Measurements from ENCODE around the gene SAMD1. TPM values are rescaled to one million over a fixed set of nuclear protein-coding genes. Genes with fewer than 3 reads are reported as not detected.

Gene SAMD1
- total RNA-seq, 1 experiment from 2014 or later = 88.1 TPM

DNA sequence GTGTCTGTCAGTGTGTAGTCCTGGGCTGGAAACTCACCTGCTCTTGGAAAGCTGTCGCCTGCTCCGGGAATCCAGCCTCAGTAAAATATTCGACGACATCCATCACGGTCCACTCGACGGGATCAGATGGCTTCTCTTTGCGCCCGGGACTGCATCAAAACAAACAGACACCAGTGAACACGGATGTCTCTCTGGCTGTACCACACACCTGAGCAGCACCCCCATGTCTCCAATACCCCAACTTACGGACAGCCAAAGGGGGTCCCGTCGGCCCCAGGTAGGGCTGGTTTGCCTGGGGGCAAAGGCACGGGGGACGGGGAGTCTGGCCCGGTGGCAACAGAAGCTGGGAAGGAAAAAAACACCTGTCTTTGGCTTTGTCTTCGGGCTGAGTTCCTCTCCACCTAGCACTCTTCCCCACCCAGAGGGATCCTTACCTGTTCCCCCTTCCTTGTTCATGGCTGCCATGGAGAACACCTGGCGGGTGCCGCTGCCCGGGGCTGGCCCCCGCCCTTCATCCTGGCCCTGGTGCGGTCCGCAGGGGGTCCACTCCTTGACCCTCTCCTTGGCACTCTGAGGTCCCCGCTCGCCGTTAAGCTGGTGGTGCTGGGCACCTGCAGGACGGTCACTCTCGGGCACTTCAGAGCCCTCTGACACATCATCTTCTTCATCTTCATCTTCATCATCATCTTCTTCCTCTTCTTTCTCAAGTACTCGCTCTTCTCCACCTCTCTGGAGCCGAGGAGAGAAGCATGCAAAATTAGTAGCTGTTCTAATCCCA lies 1.7 kb downstream of the SAMD1 start:
- no peaks in the 10 kb centered on the region for H3K27me3 ChIP-seq
- DNase-seq = no peak
- peaks cover 9% of the 10 kb centered on the region for H3K9me3 ChIP-seq (replicated peaks)
- H3K4me1 ChIP-seq = peaks cover 1% of the 10 kb centered on the region; the same call in 1 of the 2 replicates
- H3K4me3 ChIP-seq = no peak overlapping the region
- peaks cover 22% of the 10 kb centered on the region for H3K36me3 ChIP-seq
- no peak overlapping the region for H3K27ac ChIP-seq

DNA sequence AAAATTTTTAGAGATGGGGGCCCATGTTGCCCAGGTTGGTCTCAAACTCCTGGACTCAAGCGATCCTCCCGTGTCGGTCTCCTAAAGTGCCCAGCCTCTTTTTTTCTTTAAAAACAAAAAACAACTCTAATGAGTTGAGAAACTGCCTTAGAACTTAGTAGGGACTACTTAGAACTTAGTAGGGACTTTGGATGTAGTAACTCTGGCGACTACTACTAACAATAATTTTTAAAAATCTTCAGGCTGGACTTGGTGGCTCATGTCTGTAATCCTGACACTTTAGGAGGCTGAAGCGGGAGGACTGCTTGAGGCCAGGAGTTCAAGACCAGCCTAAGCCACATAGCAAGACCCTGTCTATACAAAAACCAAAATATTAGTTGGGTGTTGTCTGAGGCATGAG lies 4.5 kb downstream of the SAMD1 start:
- no peak overlapping the region for H3K4me3 ChIP-seq
- H3K4me1 ChIP-seq = peaks cover 18% of the 10 kb centered on the region
- no peak for DNase-seq
- no peaks in the 10 kb centered on the region for H3K27me3 ChIP-seq
- no peak overlapping the region for H3K27ac ChIP-seq
- H3K9me3 ChIP-seq (replicated peaks) = no peaks in the 10 kb centered on the region
- peaks cover 22% of the 10 kb centered on the region for H3K36me3 ChIP-seq

DNA sequence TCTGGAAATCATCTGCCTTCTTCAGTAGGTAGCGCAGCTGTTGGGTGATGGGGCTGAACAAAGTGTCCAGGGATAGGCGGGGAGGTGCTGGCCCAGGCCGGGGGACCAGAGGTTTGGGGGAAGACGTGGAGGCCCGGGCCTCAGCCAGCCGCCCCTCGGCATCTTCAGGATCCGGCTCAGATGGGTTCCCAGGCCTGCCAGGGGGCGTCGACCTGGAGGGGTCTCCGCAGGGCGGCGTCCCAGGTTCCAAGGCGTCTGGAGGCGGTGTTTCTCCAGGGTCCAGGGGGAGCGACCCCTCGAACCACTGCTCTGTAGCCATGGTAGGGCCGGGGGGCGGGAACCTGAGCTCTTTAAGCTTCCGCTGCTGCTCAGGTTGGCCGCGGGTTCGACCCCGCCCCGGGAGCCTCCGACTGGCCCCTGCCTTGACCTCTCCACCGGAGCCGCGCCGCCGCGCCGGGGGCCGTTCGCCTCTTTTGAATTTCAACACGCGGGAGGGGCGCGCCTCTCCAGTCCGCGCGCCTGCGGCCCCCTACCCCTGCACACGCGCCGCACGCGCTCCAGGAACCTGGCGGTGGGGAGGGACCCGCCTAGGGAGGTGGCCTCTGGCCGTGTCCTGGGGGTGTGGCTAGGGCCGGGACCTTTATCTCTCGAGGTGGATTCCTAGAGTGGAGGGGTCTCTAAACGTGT lies 5.1 kb downstream of the SAMD1 start, which contains the start of gene C19orf67:
Gene C19orf67 (minus strand): TSS at position 475 of the 687 bp plus-strand sequence. CDS start 156 bp downstream, at position 319.
- H3K4me3 ChIP-seq = no peak within 1 kb of the TSS
- H3K27ac ChIP-seq = no peak within 1 kb of the TSS
- no peaks in the 10 kb centered on the region for H3K27me3 ChIP-seq
- peaks cover 22% of the 10 kb centered on the region for H3K36me3 ChIP-seq
- no peak for DNase-seq
- H3K9me3 ChIP-seq (replicated peaks) = no peaks in the 10 kb centered on the region
- H3K4me1 ChIP-seq = peaks cover 18% of the 10 kb centered on the region

- Histone ChIP-seq H3K9me3 (replicated peaks) (no peaks in the 10 kb centered on the region), H3K4me1 (peaks cover 18% of the 10 kb centered on the region), H3K27me3 (no peaks in the 10 kb centered on the region), H3K36me3 (peaks cover 4% of the 10 kb centered on the region; the same call in 1 of the 2 replicates), H3K27ac (peak overlapping the region; percentile 74; the same call in 1 of the 2 replicates), H3K4me3 (no peak overlapping the region)
- DNase-seq = no peak
Observed at GRCh38 chr19:14082675-14082960, 7.9 kb downstream of the SAMD1 start.

DNA sequence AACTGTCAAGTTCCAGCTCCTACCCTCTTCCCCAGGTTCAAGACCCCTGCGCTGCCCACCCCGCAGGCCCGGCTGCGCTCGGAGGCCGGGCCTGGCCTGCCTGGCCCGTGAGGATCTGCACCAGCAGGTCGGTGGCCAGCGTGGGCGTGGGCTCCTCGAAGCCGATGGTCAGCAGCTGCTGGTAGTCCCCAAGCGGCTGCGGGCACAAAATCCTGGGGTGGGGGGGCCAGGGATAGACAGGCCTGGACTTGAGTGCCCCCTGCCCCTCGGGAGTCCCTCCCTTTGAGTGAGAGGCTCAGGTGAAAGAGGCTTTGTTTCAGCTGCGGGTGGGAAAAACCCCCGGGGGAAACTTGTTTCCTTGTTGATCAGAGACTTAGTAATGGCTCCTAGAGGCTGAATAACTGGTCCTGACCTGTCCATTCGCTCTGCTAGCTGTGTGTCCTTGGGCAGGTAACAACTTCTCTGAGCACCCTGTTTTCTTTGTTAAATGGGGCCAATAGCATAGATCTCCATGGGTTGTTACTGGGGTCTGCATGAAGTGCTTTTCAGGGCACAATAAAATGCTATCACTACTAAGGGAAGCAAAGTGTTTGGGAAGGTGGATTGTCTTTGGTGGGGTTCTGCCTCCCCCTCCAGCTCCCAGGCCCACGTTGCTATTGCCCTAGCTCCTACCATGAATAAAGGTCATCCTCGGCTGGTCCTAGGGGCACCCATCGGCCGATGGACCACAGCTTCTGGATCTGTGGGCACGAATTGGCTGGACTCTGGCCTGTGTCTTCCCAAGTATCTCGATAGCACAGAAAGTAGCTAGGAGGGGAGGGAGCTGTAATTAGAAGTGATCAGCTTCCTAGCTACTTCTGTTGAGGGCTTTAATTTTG lies 8.5 kb downstream of the SAMD1 start:
- Histone ChIP-seq H3K4me3 (peak overlapping the region; percentile 67), H3K36me3 (no peaks in the 10 kb centered on the region), H3K27ac (peak overlapping the region; percentile 74), H3K9me3 (replicated peaks) (no peaks in the 10 kb centered on the region), H3K27me3 (no peaks in the 10 kb centered on the region), H3K4me1 (peaks cover 18% of the 10 kb centered on the region)
- DNase-seq = peak; percentile 78 to 86

DNA sequence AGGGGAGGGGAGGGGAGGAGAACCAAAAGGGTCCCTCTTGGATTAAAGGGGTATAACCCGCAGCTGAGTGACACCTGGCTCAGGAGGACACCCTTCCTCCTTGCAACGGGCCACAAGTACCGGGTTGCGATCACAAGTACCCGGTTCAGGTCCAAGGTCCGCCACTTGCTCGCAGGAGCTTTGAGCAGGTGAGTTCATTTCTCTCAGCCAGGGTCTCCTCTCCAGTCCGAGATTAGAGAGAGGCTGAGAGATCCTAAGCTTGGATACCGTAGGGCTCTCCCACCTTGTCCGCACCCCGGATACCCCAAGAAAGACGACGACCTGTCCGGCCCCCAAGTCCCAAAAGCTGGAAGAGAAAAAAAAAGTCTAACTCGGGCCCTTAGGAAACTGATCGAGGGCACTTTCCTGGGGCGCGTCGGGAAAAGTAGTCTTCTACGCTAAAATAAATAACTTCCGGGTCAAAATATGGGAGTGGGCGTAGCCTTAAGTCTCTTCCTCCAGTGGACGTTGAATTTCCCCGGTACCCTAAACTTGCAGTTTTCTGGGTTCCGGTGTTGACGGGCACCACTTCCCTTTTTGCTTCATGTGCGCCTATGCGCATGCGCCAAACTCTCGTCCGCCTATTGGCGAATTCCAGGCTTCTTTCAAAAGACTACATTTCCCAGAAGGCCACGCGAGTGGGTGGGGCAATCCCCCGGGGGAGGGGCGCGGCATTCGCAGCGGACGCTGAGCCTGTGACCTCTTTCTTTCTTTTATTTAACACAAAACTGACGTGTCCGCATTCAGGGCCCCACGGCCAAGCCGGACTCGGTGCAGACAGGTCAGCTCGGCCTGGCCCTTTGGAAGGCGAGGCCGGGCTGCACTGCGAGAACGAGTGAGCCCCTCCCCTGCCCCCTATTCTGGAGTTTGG lies 9.4 kb downstream of the SAMD1 start:
- Histone ChIP-seq H3K4me3 (peak overlapping the region; percentile 67), H3K4me1 (peaks cover 18% of the 10 kb centered on the region), H3K9me3 (replicated peaks) (no peaks in the 10 kb centered on the region), H3K27me3 (no peaks in the 10 kb centered on the region), H3K36me3 (no peaks in the 10 kb centered on the region), H3K27ac (peak overlapping the region; percentile 74)
- peak; percentile 100 for DNase-seq

GRCh38 chr19:14078411-14078810 lies 12.1 kb downstream of the SAMD1 start:
- no peak overlapping the region for H3K4me3 ChIP-seq
- no peak overlapping the region for H3K27ac ChIP-seq
- H3K36me3 ChIP-seq = no peaks in the 10 kb centered on the region
- peaks cover 8% of the 10 kb centered on the region; the same call in 1 of the 2 replicates for H3K27me3 ChIP-seq
- H3K4me1 ChIP-seq = peaks cover 22% of the 10 kb centered on the region
- no peak for DNase-seq
- no peaks in the 10 kb centered on the region for H3K9me3 ChIP-seq (replicated peaks)

DNA sequence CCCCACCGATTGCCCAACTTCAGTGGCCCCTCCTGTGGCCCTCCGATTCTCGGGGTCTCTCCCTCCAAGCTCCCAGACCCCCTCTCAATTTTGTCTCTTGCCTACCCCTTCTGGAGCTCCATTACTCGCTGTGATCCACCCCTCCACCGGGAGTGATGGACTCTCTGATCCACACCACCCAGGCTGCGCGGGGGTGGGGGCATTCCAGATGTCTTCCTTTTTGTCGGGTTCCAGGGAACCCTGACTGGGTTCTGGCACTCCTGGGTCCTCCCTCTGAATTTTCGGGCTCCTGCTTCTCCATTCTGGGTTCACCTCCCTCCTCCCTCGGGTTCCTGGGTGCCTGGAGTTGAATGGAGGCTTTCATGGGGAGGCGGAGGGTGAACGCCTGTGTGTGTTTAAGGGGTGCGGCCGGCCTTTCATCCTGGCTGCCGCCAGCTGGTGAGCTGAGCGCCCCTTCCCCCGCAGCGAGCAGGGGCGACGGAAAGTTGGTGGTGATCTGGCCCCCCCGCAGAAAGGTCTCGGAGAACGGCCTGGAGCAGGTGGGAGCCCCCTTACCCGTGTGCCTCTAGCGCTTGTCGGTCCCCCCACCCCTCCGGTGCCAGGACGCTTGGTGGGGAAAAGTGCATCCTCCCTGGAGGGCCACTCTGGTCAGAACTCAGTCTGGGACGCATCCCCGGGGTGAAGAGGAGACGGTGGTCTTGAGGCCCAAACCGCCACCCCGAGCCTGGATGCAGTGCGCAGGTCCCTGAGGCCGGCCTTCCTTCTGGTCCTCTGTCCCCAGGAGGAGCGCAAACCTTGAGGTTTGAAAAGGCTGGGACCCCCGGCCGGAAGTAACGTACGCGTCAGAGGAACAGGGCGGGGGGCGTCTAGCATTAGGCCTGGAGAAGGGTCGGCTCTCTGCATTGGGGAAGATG lies 16.4 kb downstream of the SAMD1 start:
- peak overlapping the region; percentile 65 for H3K4me3 ChIP-seq
- H3K27ac ChIP-seq = no peak overlapping the region
- H3K4me1 ChIP-seq = peaks cover 19% of the 10 kb centered on the region
- no peaks in the 10 kb centered on the region for H3K9me3 ChIP-seq (replicated peaks)
- no peak for DNase-seq
- peaks cover 8% of the 10 kb centered on the region; the same call in 1 of the 2 replicates for H3K27me3 ChIP-seq
- H3K36me3 ChIP-seq = no peaks in the 10 kb centered on the region

- peak overlapping the region; percentile 65 for H3K4me3 ChIP-seq
- no peak overlapping the region for H3K27ac ChIP-seq
- H3K27me3 ChIP-seq = peaks cover 8% of the 10 kb centered on the region; the same call in 1 of the 2 replicates
- peak; percentile 75 to 81 for DNase-seq
- no peaks in the 10 kb centered on the region for H3K36me3 ChIP-seq
- no peaks in the 10 kb centered on the region for H3K9me3 ChIP-seq (replicated peaks)
- H3K4me1 ChIP-seq = peaks cover 19% of the 10 kb centered on the region
Observed at GRCh38 chr19:14073261-14073924, 17.2 kb downstream of the SAMD1 start.

- Histone ChIP-seq H3K27me3 (peaks cover 8% of the 10 kb centered on the region; the same call in 1 of the 2 replicates), H3K4me3 (peak within 1 kb of the TSS; percentile 65), H3K36me3 (no peaks in the 10 kb centered on the region), H3K4me1 (peaks cover 19% of the 10 kb centered on the region), H3K9me3 (replicated peaks) (no peaks in the 10 kb centered on the region), H3K27ac (no peak within 1 kb of the TSS)
- peak; percentile 51 to 65 for DNase-seq
Observed at GRCh38 chr19:14072535-14073260, 17.9 kb downstream of the SAMD1 start, which contains the start of gene MISP3. TSS of gene MISP3 (plus strand) at chr19:14072786. CDS start at chr19:14073310, 524 bp downstream.

DNA sequence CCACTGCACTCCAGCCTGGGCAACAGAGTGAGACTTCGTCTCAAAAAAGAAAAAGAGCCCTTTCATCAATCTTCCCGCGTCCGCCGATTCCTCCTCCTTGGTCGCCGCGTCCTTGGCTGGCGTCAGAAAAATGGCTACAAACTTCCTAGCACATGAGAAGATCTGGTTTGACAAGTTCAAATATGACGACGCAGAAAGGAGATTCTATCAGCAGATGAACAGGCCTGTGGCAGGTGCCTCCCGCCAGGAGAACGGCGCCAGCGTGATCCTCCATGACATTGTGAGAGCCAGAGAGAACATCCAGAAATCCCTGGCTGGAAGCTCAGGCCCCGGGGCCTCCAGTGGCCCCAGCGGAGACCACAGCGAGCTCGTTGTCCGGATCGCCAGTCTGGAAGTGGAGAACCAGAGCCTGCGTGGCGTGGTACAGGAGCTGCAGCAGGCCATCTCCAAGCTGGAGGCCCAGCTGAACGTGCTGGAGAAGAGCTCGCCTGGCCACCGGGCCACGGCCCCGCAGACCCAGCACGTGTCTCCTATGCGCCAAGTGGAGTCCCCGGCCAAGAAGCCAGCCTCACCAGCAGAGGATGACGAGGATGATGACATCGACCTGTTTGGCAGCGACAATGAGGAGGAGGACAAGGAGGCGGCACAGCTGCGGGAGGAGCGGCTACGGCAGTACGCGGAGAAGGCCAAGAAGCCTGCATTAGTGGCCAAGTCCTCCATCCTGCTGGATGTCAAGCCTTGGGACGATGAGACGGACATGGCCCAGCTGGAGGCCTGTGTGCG lies 20.1 kb downstream of the SAMD1 start:
- Histone ChIP-seq H3K27me3 (peaks cover 8% of the 10 kb centered on the region; the same call in 1 of the 2 replicates), H3K4me3 (no peak overlapping the region), H3K4me1 (peaks cover 19% of the 10 kb centered on the region), H3K36me3 (no peaks in the 10 kb centered on the region), H3K9me3 (replicated peaks) (no peaks in the 10 kb centered on the region), H3K27ac (no peak overlapping the region)
- no peak for DNase-seq

All from SJCRH30 (cell line).